ENCODE results near the gene SMCR8. TPM values are rescaled to one million over a fixed set of nuclear protein-coding genes. Genes with fewer than 3 reads are reported as not detected.

Gene SMCR8
- total and polyA plus RNA-seq, 2 of the 13 experiments (the other 11 are each of a cell fraction or from before 2014, with no cell fraction given): 7.6 to 11.8 TPM

DNA sequence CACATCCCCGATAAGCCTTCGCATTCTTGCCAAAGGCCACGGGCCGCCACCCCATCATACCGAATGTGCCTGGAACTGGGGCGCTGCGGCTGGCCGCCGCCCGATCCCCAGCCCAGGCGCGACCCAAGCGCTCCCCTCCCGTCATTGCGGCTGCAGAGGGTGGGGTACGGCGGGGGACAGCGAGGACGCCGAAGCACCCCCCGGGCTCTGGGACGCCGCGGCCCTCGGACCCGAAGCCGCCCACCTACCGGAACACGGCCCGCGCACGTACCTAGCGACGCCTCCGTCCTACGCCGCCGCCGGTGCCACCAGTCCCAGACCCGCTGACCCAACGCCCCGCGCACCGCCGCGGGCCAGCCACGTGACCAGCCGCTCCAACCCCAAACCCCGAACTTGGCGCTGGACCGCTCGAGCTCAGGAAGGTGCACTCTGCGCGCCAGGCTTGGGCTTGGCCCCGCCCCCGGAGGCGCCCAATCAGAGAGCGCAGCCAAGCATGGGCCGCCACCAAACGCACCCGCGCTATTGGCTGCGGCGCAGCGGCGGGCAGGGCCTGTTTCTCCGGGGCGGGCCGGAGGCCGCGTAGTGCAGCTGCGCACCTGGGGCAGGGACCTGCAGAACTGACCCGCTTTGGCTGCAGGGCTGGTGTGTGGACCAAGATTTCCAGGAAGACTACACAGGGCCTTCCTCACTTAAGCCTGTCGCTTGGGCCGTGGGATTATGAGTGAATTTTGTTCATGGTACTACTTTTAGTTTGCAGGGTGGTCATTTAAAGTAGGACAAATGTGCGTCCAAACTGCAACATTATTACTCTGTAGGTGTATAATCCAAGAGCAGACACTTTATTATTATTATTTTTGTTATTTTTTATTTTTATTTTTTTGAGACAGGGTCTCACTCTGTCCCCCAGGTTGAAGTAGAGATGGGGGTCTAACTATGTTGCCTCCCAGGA is 48.3 kb downstream of the SMCR8 start, which contains the start of gene SHMT1 (continued):
- TF ChIP-seq, protein P1, sequence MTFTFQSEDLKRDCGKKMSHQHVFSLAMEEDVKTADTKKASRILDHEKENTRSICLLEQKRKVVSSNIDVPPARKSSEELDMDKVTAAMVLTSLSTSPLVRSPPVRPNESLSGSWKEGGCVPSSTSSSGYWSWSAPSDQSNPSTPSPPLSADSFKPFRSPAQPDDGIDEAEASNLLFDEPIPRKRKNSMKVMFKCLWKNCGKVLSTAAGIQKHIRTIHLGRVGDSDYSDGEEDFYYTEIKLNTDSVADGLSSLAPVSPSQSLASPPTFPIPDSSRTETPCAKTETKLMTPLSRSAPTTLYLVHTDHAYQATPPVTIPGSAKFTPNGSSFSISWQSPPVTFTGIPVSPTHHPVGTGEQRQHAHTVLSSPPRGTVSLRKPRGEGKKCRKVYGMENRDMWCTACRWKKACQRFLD (CRISPR knock-in tag; IDR thresholded peaks at IDR 0.05; ENCODE audit: borderline replicate concordance): peak; percentile 91
- TF ChIP-seq, protein P2, sequence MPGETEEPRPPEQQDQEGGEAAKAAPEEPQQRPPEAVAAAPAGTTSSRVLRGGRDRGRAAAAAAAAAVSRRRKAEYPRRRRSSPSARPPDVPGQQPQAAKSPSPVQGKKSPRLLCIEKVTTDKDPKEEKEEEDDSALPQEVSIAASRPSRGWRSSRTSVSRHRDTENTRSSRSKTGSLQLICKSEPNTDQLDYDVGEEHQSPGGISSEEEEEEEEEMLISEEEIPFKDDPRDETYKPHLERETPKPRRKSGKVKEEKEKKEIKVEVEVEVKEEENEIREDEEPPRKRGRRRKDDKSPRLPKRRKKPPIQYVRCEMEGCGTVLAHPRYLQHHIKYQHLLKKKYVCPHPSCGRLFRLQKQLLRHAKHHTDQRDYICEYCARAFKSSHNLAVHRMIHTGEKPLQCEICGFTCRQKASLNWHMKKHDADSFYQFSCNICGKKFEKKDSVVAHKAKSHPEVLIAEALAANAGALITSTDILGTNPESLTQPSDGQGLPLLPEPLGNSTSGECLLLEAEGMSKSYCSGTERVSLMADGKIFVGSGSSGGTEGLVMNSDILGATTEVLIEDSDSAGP (CRISPR knock-in tag; IDR thresholded peaks at IDR 0.05; ENCODE audit: borderline replicate concordance): peak; percentile 91
- TF ChIP-seq MTA1 (CRISPR knock-in tag; IDR thresholded peaks at IDR 0.05; ENCODE audit: borderline replicate concordance) (peak; percentile 81; the same call in 1 of the 2 replicates), ZFAT (CRISPR knock-in tag; conservative IDR thresholded peaks at IDR 0.05) (0 out of 2 replicates have a peak, but pooled peaks have one; percentile 36), ZIK1 (CRISPR knock-in tag; IDR thresholded peaks at IDR 0.05; ENCODE audit: borderline replicate concordance, low read depth) (0 out of 2 replicates have a peak, but pooled peaks have one; percentile 72), FOXJ3 (CRISPR knock-in tag; IDR thresholded peaks at IDR 0.05; ENCODE audit: borderline replicate concordance) (peak; percentile 37; the same call in 1 of the 2 replicates), ZNF484 (CRISPR knock-in tag; IDR thresholded peaks at IDR 0.05; ENCODE audit: borderline replicate concordance, low read depth) (no peak), SNRNP70 (IDR thresholded peaks at IDR 0.05; ENCODE audit: low read depth, low read length) (no peak), RFX3 (CRISPR knock-in tag; IDR thresholded peaks at IDR 0.05) (no peak), KDM5A (IDR thresholded peaks at IDR 0.05; ENCODE audit: borderline replicate concordance, low read length) (peak; percentile 57; the same call in 1 of the 2 replicates), SRSF9 (IDR thresholded peaks at IDR 0.05; ENCODE audit: borderline replicate concordance, insufficient read depth, low read depth, low read length, poor library complexity, severe bottlenecking) (no peak), SIN3A (IDR thresholded peaks at IDR 0.05; ENCODE audit: borderline replicate concordance, low read depth, low read length) (no peak)
- TF ChIP-seq, protein P3, sequence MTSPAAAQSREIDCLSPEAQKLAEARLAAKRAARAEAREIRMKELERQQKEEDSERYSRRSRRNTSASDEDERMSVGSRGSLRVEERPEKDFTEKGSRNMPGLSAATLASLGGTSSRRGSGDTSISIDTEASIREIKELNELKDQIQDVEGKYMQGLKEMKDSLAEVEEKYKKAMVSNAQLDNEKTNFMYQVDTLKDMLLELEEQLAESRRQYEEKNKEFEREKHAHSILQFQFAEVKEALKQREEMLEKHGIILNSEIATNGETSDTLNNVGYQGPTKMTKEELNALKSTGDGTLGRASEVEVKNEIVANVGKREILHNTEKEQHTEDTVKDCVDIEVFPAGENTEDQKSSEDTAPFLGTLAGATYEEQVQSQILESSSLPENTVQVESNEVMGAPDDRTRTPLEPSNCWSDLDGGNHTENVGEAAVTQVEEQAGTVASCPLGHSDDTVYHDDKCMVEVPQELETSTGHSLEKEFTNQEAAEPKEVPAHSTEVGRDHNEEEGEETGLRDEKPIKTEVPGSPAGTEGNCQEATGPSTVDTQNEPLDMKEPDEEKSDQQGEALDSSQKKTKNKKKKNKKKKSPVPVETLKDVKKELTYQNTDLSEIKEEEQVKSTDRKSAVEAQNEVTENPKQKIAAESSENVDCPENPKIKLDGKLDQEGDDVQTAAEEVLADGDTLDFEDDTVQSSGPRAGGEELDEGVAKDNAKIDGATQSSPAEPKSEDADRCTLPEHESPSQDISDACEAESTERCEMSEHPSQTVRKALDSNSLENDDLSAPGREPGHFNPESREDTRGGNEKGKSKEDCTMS (CRISPR knock-in tag; conservative IDR thresholded peaks at IDR 0.05): no peak
- TF ChIP-seq, protein P4, sequence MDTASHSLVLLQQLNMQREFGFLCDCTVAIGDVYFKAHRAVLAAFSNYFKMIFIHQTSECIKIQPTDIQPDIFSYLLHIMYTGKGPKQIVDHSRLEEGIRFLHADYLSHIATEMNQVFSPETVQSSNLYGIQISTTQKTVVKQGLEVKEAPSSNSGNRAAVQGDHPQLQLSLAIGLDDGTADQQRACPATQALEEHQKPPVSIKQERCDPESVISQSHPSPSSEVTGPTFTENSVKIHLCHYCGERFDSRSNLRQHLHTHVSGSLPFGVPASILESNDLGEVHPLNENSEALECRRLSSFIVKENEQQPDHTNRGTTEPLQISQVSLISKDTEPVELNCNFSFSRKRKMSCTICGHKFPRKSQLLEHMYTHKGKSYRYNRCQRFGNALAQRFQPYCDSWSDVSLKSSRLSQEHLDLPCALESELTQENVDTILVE (CRISPR knock-in tag; IDR thresholded peaks at IDR 0.05): no peak
- TF ChIP-seq, protein P5, sequence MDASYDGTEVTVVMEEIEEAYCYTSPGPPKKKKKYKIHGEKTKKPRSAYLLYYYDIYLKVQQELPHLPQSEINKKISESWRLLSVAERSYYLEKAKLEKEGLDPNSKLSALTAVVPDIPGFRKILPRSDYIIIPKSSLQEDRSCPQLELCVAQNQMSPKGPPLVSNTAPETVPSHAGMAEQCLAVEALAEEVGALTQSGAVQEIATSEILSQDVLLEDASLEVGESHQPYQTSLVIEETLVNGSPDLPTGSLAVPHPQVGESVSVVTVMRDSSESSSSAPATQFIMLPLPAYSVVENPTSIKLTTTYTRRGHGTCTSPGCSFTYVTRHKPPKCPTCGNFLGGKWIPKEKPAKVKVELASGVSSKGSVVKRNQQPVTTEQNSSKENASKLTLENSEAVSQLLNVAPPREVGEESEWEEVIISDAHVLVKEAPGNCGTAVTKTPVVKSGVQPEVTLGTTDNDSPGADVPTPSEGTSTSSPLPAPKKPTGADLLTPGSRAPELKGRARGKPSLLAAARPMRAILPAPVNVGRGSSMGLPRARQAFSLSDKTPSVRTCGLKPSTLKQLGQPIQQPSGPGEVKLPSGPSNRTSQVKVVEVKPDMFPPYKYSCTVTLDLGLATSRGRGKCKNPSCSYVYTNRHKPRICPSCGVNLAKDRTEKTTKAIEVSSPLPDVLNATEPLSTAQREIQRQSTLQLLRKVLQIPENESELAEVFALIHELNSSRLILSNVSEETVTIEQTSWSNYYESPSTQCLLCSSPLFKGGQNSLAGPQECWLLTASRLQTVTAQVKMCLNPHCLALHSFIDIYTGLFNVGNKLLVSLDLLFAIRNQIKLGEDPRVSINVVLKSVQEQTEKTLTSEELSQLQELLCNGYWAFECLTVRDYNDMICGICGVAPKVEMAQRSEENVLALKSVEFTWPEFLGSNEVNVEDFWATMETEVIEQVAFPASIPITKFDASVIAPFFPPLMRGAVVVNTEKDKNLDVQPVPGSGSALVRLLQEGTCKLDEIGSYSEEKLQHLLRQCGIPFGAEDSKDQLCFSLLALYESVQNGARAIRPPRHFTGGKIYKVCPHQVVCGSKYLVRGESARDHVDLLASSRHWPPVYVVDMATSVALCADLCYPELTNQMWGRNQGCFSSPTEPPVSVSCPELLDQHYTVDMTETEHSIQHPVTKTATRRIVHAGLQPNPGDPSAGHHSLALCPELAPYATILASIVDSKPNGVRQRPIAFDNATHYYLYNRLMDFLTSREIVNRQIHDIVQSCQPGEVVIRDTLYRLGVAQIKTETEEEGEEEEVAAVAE (CRISPR knock-in tag; IDR thresholded peaks at IDR 0.05; ENCODE audit: borderline replicate concordance): peak; percentile 89; the same call in 1 of the 2 replicates
